Endothelial cell of umbilical vein (primary cell): Measurements from ENCODE around the gene B4GALT6. TPM values are rescaled to one million over a fixed set of nuclear protein-coding genes. Genes with fewer than 3 reads are reported as not detected.

ENCODE experiments used
- BruUV-seq: library from RNA; stranded (reverse); fragments of 400-500 nt; replicated peaks from 2 replicates; lab custom pipeline; 2021; lab: Mats Ljungman, UMichigan
- CTCF ChIA-PET: fragments of 300-600, 350-600 bp; sonication (Branson Sonifier 250); formaldehyde crosslinking; loops from one replicate; lab custom pipeline; 2021; ENCODE audit warnings: antibody characterized with exemption, inconsistent platforms; lab: Charles Lee
- POLR2A ChIA-PET: fragments of 300-600, 350-600 bp; sonication (Branson Sonifier 250); formaldehyde crosslinking; loops from one replicate; lab custom pipeline; 2021; ENCODE audit warnings: antibody characterized with exemption, inconsistent platforms; lab: Charles Lee
- DNase-seq: peaks from one replicate; pipeline ENCODE4 v3.0.0-alpha.2; 2011; ENCODE audit warnings: low read depth, low spot score
- FAIRE-seq: peaks from 2 replicates; lab custom pipeline; 2011; peaks lifted over from hg19 to GRCh38; lab: Jason Lieb, UNC
- H2AFZ ChIP-seq: 2 replicates; pipeline ENCODE4 v1.6.0; 2012; ENCODE audit warnings: low read depth, low read length, control low read depth, inconsistent platforms
- H3K27ac ChIP-seq: 2 replicates; pipeline ENCODE4 v1.5.1; 2011; ENCODE audit warnings: low read depth, mild to moderate bottlenecking, control low read depth, low read length, moderate library complexity; ENCODE audit not compliant: insufficient read depth
- H3K27me3 ChIP-seq, 2 experiments: 2 replicates each; pipeline versions ENCODE4 v1.6.0 to v1.6.1; 2011; ENCODE audit warnings: low read length in 2 of 2, mixed read lengths in 1 of 2; ENCODE audit not compliant: control insufficient read depth in 2 of 2, insufficient read depth in 2 of 2
- H3K36me3 ChIP-seq, 2 experiments: 2 replicates in 1 of 2; 3 replicates in 1 of 2; pipeline ENCODE4 v1.5.1; 2011; ENCODE audit warnings: low read length in 2 of 2, mild to moderate bottlenecking in 1 of 2, moderate library complexity in 1 of 2; ENCODE audit not compliant: control insufficient read depth in 2 of 2, insufficient read depth in 2 of 2; ENCODE audit errors: extremely low read depth in 1 of 2
- H3K4me1 ChIP-seq: 3 replicates; pipeline ENCODE4 v1.5.1; 2011; ENCODE audit warnings: mild to moderate bottlenecking, low read length; ENCODE audit not compliant: control insufficient read depth, insufficient read depth; ENCODE audit errors: extremely low read depth
- H3K4me2 ChIP-seq: 2 replicates; pipeline ENCODE4 v1.6.1; 2011; ENCODE audit warnings: low read length, control low read depth, mixed read lengths; ENCODE audit not compliant: insufficient read depth
- H3K4me3 ChIP-seq, 3 experiments: fragments of 200-600 bp in 1 of 3; sonication (generic), shearing (Covaris generic) in 1 of 3; replicated peaks in 1 of 3; 2 replicates each; pipeline ENCODE4 v1.5.1; 2011 to 2016; ENCODE audit warnings: control low read depth in 3 of 3, low read length in 3 of 3, mild to moderate bottlenecking in 2 of 3, inconsistent platforms in 1 of 3, low read depth in 1 of 3, moderate library complexity in 1 of 3; ENCODE audit not compliant: insufficient read depth in 1 of 3
- H3K79me2 ChIP-seq: 2 replicates; pipeline ENCODE4 v1.6.0; 2012; ENCODE audit warnings: low read length, inconsistent platforms; ENCODE audit not compliant: control insufficient read depth, insufficient read depth
- H3K9ac ChIP-seq: replicated peaks from 2 replicates; pipeline ENCODE3; 2011; ENCODE audit warnings: low read length, control low read depth; ENCODE audit not compliant: insufficient read depth; ENCODE audit errors: extremely low read depth
- H3K9me1 ChIP-seq: replicated peaks from 3 replicates; pipeline ENCODE4 v1.6.0; 2011; ENCODE audit warnings: mild to moderate bottlenecking, low read length; ENCODE audit not compliant: control insufficient read depth, insufficient read depth; ENCODE audit errors: extremely low read depth
- H3K9me3 ChIP-seq: replicated peaks from 2 replicates; pipeline ENCODE4 v1.5.1; 2012; ENCODE audit warnings: low read length, inconsistent platforms; ENCODE audit not compliant: control insufficient read depth, insufficient read depth
- H4K20me1 ChIP-seq: replicated peaks from 2 replicates; pipeline ENCODE3; 2011; ENCODE audit warnings: mild to moderate bottlenecking, low read length; ENCODE audit not compliant: control insufficient read depth, insufficient read depth; ENCODE audit errors: extremely low read depth
- CTCF ChIP-seq, 2 donors: IDR thresholded peaks; 1 replicate in 1 of 2; 2 replicates in 1 of 2; pipeline ENCODE4 v1.5.1; 2011; ENCODE audit warnings: low read length in 2 of 2, mild to moderate bottlenecking in 2 of 2, moderate library complexity in 2 of 2, control low read depth in 1 of 2, inconsistent platforms in 1 of 2, low read depth in 1 of 2; ENCODE audit not compliant: insufficient read depth in 1 of 2; ENCODE audit errors: extremely low read depth in 1 of 2
- EZH2 ChIP-seq: IDR thresholded peaks from 2 replicates; pipeline ENCODE4 v1.6.1; 2012; ENCODE audit warnings: borderline replicate concordance, low read depth, mild to moderate bottlenecking, moderate library complexity, low read length, inconsistent platforms; ENCODE audit not compliant: severe bottlenecking
- FOS ChIP-seq: IDR thresholded peaks from 2 replicates; pipeline ENCODE4 v1.6.1; 2011; ENCODE audit warnings: mild to moderate bottlenecking, low read length, moderate library complexity, borderline replicate concordance; ENCODE audit not compliant: insufficient read depth
- GATA2 ChIP-seq: IDR thresholded peaks from 2 replicates; pipeline ENCODE4 v1.7.0; 2011; ENCODE audit warnings: low read depth, mild to moderate bottlenecking, moderate library complexity, mixed read lengths, low read length; ENCODE audit not compliant: insufficient read length, insufficient read depth
- JUN ChIP-seq: IDR thresholded peaks from 2 replicates; pipeline ENCODE4 v1.6.1; 2011; ENCODE audit warnings: borderline replicate concordance, low read depth; ENCODE audit not compliant: insufficient read length, insufficient read depth
- MAX ChIP-seq: IDR thresholded peaks from 2 replicates; pipeline ENCODE4 v1.6.1; 2011; ENCODE audit not compliant: insufficient read depth, insufficient read length
- MYC ChIP-seq: IDR thresholded peaks from one replicate; pipeline ENCODE4 v1.6.1; 2011; ENCODE audit warnings: mild to moderate bottlenecking, low read depth, low read length
- POLR2A ChIP-seq: IDR thresholded peaks from 2 replicates; pipeline ENCODE4 v1.6.1; 2012; ENCODE audit warnings: low read depth, mild to moderate bottlenecking, control low read depth, low read length
- POLR2AphosphoS5 ChIP-seq: IDR thresholded peaks from 2 replicates; pipeline ENCODE4 v1.6.1; 2012; ENCODE audit warnings: low read depth, mild to moderate bottlenecking, control low read depth, low read length, moderate library complexity; ENCODE audit not compliant: insufficient read depth
- dilution Hi-C: fragments of 300-500 bp; cut with MboI; formaldehyde crosslinking; loops from one replicate; pipeline ENCODE4 v1.15.0; 2019; ENCODE audit warnings: low sequenced_read_pairs; ENCODE audit not compliant: extremely low pct_ligation_motif_present
- intact Hi-C: fragments of 100-400 bp; cut with micrococcal nuclease; formaldehyde crosslinking; loops from one replicate; pipeline ENCODE4 v1.10.0; 2022
- polyA plus RNA-seq, 4 experiments: library from polyadenylated mRNA; depleted of rRNA in 3 of 4; stranded (reverse) in 3 of 4; unstranded in 1 of 4; fragments of >200 nt; gene quantifications; 2 replicates each; pipeline versions ENCODE4 v1.2.1 to v1.2.3, GENCODE V29; 2011 to 2012; ENCODE audit warnings: missing spikeins in 1 of 4
- total RNA-seq: library from RNA; stranded (reverse); gene quantifications from 2 replicates; pipeline ENCODE4 v1.2.3, GENCODE V29; 2021

Gene B4GALT6
- total and polyA plus RNA-seq, 2 donors (not counting 3 experiments of a cell fraction or from before 2014, with no cell fraction given): 3.9 to 24.2 TPM

GRCh38 chr18:31686572-31686971 lies 2.2 kb upstream of the B4GALT6 start:
- Histone ChIP-seq H2AFZ (no peak overlapping the region), H3K27me3 (peaks cover 0 to 2% of the 10 kb centered on the region in 2 experiments), H4K20me1 (no peaks in the 10 kb centered on the region), H3K27ac (no peak overlapping the region), H3K4me1 (peaks cover 19% of the 10 kb centered on the region), H3K9me3 (no peaks in the 10 kb centered on the region), H3K9ac (no peak overlapping the region), H3K9me1 (no peaks in the 10 kb centered on the region), H3K4me2 (no peak overlapping the region), H3K79me2 (peaks cover 6% of the 10 kb centered on the region), H3K4me3 (no peak overlapping the region), H3K36me3 (no peaks in the 10 kb centered on the region)
- no peak for FAIRE-seq
- intact Hi-C loops: loop anchor here (5.0 kb wide), 1 partner anchor 74 kb away; no protein-coding TSS in a partner anchor
- TF ChIP-seq FOS (no peak), POLR2AphosphoS5 (no peak), MAX (no peak), POLR2A (no peak), EZH2 (no peak), MYC (no peak), JUN (no peak), GATA2 (no peak), CTCF (IDR thresholded peaks at IDR 0.05; ENCODE audit: extremely low read depth in 1 of 2, insufficient read depth in 1 of 2, low read depth in 1 of 2, low read length in 2 of 2) (no peak)
- dilution Hi-C loops: no loop called here
- DNase-seq: no peak
- ChIA-PET CTCF (interaction anchor here (0.8 to 1.2 kb wide), 2 partner anchors 34 to 74 kb away, joined by 3 to 4 read pairs; no protein-coding TSS in a partner anchor), POLR2A (no interaction called here)
- BruUV-seq: no TSS peak
